Gastrocnemius medialis (tissue), 4 donors: ENCODE measurements around the gene LGALS8. TPM values are rescaled to one million over a fixed set of nuclear protein-coding genes. Genes with fewer than 3 reads are reported as not detected.

Experiments
- ATAC-seq, 2 donors: fragments of 150-250 bp; one replicate each; pipeline ENCODE4 v1.9.1; 2016
- DNase-seq, 2 donors: peaks; one replicate each; pipeline ENCODE4 v3.0.0-alpha.2; 2019
- H3K27ac ChIP-seq, 4 donors: fragments of 200-600 bp; sonication (generic); 1 replicate in 1 of 4; 2 replicates in 3 of 4; pipeline ENCODE4 v1.5.1; 2016 to 2018; ENCODE audit warnings: mild to moderate bottlenecking in 2 of 4, moderate library complexity in 1 of 4
- H3K27me3 ChIP-seq, 3 donors: fragments of 200-600 bp; sonication (generic) in 2 of 3; 1 replicate in 1 of 3; 2 replicates in 2 of 3; pipeline versions ENCODE4 v1.5.1 to v1.6.0; 2016 to 2019; ENCODE audit warnings: mild to moderate bottlenecking in 1 of 3, moderate library complexity in 1 of 3
- H3K36me3 ChIP-seq, 2 donors: fragments of 200-600 bp; sonication (generic) in 1 of 2; one replicate each; pipeline ENCODE4 v1.5.1; 2017 to 2018
- H3K4me1 ChIP-seq, 2 donors: fragments of 200-600 bp; sonication (generic) in 1 of 2; one replicate each; pipeline ENCODE4 v1.5.1; 2016 to 2017; ENCODE audit warnings: mild to moderate bottlenecking in 2 of 2
- H3K4me3 ChIP-seq, 4 donors: fragments of 200-600 bp; sonication (generic) in 3 of 4; 1 replicate in 1 of 4; 2 replicates in 3 of 4; pipeline ENCODE4 v1.5.1; 2016 to 2019; ENCODE audit warnings: mild to moderate bottlenecking in 2 of 4
- H3K9me3 ChIP-seq, 3 donors: fragments of 200-600 bp; sonication (generic) in 2 of 3; 1 replicate in 1 of 3; 2 replicates in 2 of 3; pipeline ENCODE4 v1.5.1; 2016 to 2019
- CTCF ChIP-seq, 5 experiments: fragments of 450-650 bp in 3 of 5; fragments of 200-600 bp in 2 of 5; sonication (generic) in 2 of 5; IDR thresholded peaks in 4 of 5; conservative IDR thresholded peaks in 1 of 5; 1 replicate in 4 of 5; 2 replicates in 1 of 5; pipeline ENCODE4 v1.5.1; 2016 to 2019; ENCODE audit warnings: antibody characterized with exemption in 5 of 5, mild to moderate bottlenecking in 3 of 5, moderate library complexity in 3 of 5
- POLR2A ChIP-seq, 2 donors: fragments of 450-650 bp; IDR thresholded peaks; one replicate each; pipeline ENCODE4 v1.6.1; 2017; ENCODE audit warnings: antibody characterized with exemption in 2 of 2, mild to moderate bottlenecking in 2 of 2, moderate library complexity in 2 of 2
- in situ Hi-C, 4 donors: fragments of 200-750 bp; cut with MboI; loops; one replicate each; pipeline versions ENCODE4 v1.15.0 to v1.8.0; 2017; ENCODE audit warnings: low sequenced_read_pairs in 4 of 4
- intact Hi-C: fragments of 100-400 bp; cut with DNase I; formaldehyde crosslinking; loops from one replicate; pipeline ENCODE4 v1.15.1; 2023; ENCODE audit warnings: low total_unique reads
- total RNA-seq, 4 donors: library from RNA; depleted of rRNA; stranded (reverse); fragments of >200 nt; gene quantifications; one replicate each; pipeline versions ENCODE4 v1.1.0 to v1.2.3, GENCODE V29; 2016

LGALS8 gene
- total RNA-seq, 4 donors from 2014 or later = 11.1 to 20.7 (median 12.5) TPM

- H3K27me3 ChIP-seq = no peaks in the 10 kb centered on the region
- TF ChIP-seq CTCF (IDR thresholded peaks at IDR 0.05 in 4 of 5, conservative IDR thresholded peaks at IDR 0.05 in 1 of 5) (no peak), POLR2A (IDR thresholded peaks at IDR 0.05) (no peak)
- H3K36me3 ChIP-seq = peaks cover 0 to 26% of the 10 kb centered on the region in 2 donors
- in situ Hi-C loops (no loop called here), intact Hi-C loops (no loop called here)
- H3K27ac ChIP-seq = no peak overlapping the region
- H3K4me1 ChIP-seq = peaks cover 0 to 8% of the 10 kb centered on the region in 2 donors
- no peaks in the 10 kb centered on the region for H3K9me3 ChIP-seq
- H3K4me3 ChIP-seq = no peak overlapping the region
- no peak for ATAC-seq
- DNase-seq = no peak
Observed at GRCh38 chr1:236535662-236536161, 11.9 kb downstream of the LGALS8 start.

- no peaks in the 10 kb centered on the region for H3K9me3 ChIP-seq
- TF ChIP-seq POLR2A (IDR thresholded peaks at IDR 0.05) (no peak), CTCF (IDR thresholded peaks at IDR 0.05 in 4 of 5, conservative IDR thresholded peaks at IDR 0.05 in 1 of 5) (no peak)
- H3K4me3 ChIP-seq = no peak overlapping the region
- H3K27me3 ChIP-seq = no peaks in the 10 kb centered on the region
- DNase-seq (no peak), ATAC-seq (no peak)
- H3K4me1 ChIP-seq = peaks cover 0 to 8% of the 10 kb centered on the region in 2 donors
- no peak overlapping the region for H3K27ac ChIP-seq
- H3K36me3 ChIP-seq = peaks cover 0 to 34% of the 10 kb centered on the region in 2 donors
- in situ Hi-C loops = no loop called here
- intact Hi-C loops = no loop called here
Observed at GRCh38 chr1:236536540-236536939, 12.8 kb downstream of the LGALS8 start.

- intact Hi-C loops = no loop called here
- TF ChIP-seq POLR2A (IDR thresholded peaks at IDR 0.05) (no peak), CTCF (IDR thresholded peaks at IDR 0.05 in 4 of 5, conservative IDR thresholded peaks at IDR 0.05 in 1 of 5) (no peak)
- Histone ChIP-seq H3K27ac (no peak overlapping the region), H3K36me3 (peaks cover 0 to 73% of the 10 kb centered on the region in 2 donors), H3K9me3 (no peaks in the 10 kb centered on the region), H3K27me3 (no peaks in the 10 kb centered on the region), H3K4me3 (no peak overlapping the region), H3K4me1 (no peaks in the 10 kb centered on the region)
- DNase-seq = no peak
- no peak for ATAC-seq
- in situ Hi-C loops = no loop called here
Observed at GRCh38 chr1:236540813-236541465, 17.2 kb downstream of the LGALS8 start.

- Histone ChIP-seq H3K27ac (no peak overlapping the region), H3K9me3 (no peaks in the 10 kb centered on the region), H3K27me3 (no peaks in the 10 kb centered on the region), H3K4me3 (no peak overlapping the region), H3K36me3 (peaks cover 0 to 80% of the 10 kb centered on the region in 2 donors), H3K4me1 (no peaks in the 10 kb centered on the region)
- in situ Hi-C loops = no loop called here
- DNase-seq (no peak), ATAC-seq (no peak)
- intact Hi-C loops = no loop called here
- TF ChIP-seq POLR2A (IDR thresholded peaks at IDR 0.05) (no peak), CTCF (IDR thresholded peaks at IDR 0.05 in 4 of 5, conservative IDR thresholded peaks at IDR 0.05 in 1 of 5) (no peak)
Observed at GRCh38 chr1:236541710-236542109, 17.9 kb downstream of the LGALS8 start.
